GM19035 (cell line): Measurements from ENCODE around the gene SRMS.

Source experiments
- ATAC-seq: cut with Tn5 transposase; IDR thresholded peaks from one replicate; pipeline ENCODE4 v1.9.1; 2021; ENCODE audit not compliant: unreplicated experiment

The SRMS gene

DNA sequence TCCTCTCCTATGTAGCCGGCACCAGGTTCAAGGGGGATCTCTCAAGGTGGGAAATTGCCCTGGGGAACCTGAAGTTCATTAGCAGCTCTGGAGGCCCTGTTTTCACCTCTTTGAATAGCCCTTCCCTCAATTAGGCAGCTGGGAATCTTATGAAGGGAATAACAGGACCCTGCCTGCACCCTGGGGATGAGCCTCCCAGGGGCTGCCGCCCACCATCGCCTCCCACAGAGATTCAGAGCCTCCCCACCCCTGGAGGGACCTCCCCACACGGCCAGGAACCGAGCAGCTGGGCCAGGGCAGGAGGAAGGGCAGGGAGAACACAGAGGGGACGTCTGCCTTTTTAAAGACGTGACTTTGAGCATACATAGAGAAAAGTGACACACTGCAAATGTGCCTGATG lies 44.0 kb downstream of the SRMS start:
- no peak for ATAC-seq

DNA sequence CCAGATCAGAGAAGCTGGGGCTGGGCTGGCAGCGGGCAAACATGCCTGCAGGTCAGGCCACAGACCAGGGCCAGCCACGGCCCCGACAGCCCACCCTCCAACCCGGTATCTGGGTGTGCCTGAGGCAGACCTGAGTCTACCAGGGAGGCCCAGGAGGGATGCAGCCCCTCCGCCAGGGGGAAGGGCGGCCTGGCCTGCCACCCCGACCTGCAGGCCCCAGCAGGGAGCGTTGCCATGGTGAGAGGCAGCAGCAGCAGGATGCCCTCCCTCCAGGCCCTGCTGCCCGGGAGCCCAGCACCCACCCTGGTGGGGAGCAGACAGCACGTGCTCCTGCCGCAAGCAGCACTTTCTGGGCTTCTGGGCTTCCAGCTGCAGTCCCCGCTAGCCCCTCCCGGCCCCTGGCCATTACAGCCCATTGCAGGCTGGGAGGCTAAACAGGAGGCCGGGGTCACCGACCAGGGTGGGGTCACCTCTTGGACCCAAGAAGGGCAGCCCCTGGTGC lies 44.8 kb downstream of the SRMS start:
- ATAC-seq: no peak

- ATAC-seq: no peak
These were observed 45.5 kb downstream of the SRMS start for GRCh38 chr20:63501818-63502670.

DNA sequence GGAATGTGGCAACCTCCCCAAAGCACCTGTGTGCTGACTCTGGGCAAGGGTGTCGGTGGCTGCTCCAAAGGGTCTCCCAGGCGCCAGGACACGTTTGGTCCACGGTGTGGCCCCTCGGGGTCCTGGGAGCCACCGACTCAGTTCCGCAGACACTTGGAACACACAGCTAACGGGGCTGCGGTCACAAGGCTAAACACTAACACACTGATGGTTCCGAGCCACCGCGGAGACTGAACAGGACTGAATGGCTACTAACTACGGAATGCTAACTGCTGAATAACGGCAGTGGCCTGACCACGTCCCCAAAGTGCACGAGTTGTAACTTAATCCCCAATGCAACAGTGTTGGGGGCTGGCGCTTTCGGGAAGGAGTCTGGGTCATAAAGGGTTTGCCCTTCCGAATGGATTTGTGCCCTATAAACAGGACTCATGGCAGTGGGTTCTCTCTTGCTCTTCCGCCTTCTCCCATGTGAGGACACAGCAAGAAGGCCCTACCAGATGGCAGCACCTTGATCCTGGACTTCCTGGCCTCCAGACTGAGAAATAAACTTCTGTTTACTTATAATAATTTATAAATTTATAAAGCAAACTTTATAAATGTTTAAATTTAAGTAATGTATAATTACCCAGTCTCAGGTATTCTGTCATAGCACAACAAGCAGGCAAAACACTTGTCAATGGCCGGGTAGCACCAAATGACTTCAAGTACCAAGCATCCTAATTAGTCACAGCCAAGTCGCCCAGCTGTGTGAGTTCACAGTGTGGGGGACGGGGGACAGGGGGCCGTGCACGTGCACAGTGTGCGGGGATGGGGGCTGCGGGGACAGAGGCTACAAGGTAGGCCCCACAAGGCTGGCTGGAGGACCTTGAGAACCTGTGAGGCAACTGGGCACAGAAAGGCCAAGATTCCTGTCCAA lies 46.4 kb downstream of the SRMS start:
- ATAC-seq: no peak

- ATAC-seq: no peak
These were observed 47.2 kb downstream of the SRMS start for GRCh38 chr20:63500151-63500901.

- no peak for ATAC-seq
These were observed 48.1 kb downstream of the SRMS start for GRCh38 chr20:63499338-63499969.

DNA sequence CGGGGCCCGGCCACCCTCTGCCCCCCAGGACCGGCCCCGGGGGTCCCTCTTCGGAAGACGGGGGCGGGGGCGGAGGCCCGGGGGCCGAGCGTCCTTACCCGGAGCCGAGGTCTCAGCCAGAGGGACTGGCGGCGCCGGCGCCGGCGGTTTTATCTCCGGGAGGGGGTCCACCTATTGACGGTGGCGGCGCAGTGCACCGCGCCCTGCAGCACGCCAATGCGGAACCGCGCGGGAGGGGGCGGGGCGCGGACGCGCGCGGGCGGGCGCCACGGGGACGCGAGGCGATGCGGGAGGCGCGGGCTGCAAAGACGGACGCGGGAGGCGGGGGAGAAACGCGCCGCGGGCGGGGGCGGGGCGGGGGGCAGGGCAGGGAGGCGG lies 48.6 kb downstream of the SRMS start, which contains the start of gene EEF1A2:
Gene EEF1A2, minus strand, starts transcription at position 124 of the 378 bp plus-strand sequence. CDS start 1,320 bp downstream, outside the sequence.
- no peak for ATAC-seq

- no peak for ATAC-seq
These were observed 49.3 kb downstream of the SRMS start for GRCh38 chr20:63497946-63498935.

- ATAC-seq: no peak
These were observed 50.2 kb downstream of the SRMS start for GRCh38 chr20:63497138-63497945.

DNA sequence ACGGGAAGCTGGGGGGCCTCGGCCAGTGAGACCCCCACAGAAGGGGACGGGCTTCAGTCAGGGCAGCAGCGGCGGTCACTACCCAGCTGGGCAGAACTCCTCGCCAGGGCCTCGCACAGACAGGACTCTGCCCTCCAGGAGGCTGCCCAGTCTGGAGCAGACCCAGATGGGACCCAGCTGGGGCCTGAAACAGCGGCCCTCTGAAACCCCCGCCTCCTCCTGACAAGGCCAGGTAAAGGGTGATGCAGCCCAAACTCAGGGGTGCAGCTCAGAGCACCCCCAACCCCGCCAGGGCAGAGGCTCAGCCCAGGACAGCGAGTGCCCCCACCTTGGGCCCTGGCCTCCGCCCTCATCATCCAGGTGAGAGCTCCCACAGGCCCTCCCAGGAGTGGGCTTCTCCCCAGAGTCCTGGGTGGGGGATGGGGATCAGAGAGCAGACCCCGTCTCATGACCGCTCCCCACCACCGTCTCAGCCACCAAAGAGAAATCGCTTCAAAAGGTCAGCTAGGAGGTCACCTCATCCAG lies 50.9 kb downstream of the SRMS start:
- no peak for ATAC-seq

DNA sequence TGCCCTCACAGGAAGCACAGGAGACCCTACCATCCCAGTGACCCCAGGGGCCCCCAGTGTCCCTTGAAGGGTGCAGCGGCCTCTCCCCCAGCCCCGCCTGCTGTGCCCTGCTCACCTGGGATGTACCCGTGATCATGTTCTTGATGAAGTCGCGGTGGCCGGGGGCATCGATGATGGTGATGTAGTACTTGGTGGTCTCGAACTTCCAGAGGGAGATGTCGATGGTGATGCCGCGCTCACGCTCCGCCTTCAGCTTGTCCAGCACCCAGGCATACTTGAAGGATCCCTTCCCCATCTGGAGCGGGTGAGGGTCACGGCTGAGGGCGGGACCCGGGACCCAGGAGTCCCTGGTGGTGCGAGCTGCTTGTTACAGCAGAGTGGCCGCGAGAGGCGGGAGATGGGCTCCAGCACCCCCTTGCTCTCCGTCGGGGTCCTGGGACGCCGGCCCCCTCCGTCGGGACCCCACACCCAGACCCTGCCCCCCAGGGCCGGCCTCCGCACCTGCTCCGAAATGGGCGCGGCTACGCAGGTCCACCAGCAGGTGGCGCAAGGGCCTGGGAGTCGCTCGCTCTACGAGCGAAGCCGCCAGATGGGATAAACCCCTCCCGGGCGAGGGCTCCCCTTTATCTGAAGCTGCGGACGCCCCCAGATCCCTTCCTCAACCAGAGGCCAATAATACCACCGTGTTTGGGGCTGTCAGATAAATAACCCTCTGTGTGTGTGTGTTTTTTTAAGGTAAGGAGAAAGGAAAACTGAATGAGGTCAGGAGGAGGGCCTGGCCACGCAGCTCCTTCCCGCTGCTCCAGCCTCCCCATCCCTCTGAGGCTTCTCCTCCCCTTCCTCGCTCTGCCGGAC lies 51.6 kb downstream of the SRMS start:
- ATAC-seq: no peak

DNA sequence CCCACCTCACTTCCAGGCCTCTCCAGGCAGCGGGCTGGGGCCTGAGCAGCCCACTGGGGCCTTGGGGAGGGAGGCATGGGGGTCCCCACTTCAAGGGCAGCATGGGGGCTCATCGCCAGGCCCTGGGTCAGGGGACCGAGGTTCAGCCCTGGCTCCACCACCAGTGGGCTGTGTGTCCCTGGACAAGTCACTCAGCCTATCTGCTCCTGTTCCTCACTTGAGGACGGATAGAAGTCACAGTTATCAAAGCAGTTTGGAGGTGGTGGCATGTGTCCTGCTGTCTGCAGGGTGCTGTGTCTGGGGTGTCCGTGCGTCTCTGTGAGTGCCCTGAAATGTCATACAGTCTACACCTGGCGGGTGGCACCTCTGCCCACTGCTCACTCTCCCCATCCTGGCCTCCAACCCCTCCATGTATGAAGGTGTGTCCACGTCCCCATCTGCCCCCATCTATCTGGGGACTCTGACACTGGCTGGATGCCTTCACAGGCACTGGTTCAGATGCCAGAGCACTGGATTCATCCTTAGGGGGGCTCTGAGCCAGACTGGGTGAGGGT lies 52.3 kb downstream of the SRMS start:
- no peak for ATAC-seq

DNA sequence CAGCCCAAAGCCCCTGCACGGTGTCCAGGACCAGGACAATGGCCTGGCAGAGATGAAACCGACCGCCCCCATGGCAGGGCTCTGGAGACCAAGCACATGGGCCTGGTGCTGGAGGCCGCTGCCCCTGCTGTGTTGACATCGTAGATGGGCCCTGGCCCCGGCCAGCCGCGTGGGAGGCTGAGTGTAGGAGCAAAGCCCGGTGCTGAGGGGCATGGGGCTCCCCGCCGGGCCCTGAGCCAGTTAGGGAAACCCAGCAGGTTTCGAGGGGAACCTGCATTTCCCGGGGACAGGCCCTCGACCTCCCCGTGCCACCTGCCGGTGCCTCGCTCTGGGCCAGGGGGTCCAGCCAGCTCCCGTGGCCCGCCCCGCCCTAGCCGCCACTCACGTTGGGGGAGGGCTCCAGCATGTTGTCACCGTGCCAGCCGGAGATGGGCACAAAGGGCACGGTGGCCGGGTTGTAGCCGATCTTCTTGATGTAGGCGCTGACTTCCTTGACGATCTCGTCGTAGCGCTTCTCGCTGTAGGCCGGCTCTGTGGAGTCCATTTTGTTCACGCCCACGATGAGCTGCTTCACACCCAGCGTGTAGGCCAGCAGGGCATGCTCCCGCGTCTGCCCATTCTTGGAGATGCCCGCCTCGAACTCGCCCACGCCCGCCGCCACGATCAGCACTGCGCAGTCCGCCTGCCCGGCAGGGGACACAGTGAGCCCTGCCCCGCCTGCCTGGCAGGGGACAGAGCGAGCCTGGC lies 53.0 kb downstream of the SRMS start:
- ATAC-seq: no peak

DNA sequence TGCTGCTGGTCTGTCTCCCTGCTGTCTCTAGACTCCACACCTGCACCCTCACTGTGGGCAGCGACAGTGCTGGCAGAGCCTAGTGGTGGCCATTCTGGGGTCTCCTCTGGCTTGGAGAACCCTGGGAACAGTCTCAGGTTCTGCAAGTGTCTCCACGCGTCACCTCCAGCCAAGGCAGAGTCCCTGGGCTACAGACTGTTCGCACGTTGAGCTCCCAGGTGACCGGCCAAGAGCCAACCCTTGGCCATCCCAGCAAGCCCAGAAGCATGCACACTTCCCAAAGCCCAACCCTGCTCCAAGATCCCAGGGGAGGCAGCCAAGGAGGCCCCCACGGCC lies 53.5 kb downstream of the SRMS start:
- ATAC-seq: no peak

DNA sequence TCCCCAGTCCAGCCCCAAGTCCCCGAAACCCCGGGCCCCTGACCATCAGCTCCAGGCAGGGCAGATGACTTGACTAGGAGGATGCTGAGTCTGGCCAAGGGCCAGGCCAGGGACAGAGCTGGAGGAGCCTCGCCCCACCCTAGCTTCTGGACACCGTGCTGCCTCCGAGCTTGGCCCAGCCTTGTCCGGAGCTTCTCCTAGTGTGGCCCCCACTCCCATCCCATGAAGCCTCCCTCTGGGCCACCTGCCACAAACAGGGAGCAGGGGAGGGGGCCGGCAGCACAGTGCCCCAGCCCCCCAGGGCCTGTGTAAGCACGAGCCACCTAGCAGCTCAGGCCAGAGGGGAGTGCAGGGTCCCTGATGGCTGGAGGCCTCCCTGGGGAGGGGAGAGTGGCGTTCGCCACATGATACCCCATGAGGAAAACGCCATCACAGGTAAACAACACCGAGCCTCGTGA lies 54.0 kb downstream of the SRMS start:
- no peak for ATAC-seq

DNA sequence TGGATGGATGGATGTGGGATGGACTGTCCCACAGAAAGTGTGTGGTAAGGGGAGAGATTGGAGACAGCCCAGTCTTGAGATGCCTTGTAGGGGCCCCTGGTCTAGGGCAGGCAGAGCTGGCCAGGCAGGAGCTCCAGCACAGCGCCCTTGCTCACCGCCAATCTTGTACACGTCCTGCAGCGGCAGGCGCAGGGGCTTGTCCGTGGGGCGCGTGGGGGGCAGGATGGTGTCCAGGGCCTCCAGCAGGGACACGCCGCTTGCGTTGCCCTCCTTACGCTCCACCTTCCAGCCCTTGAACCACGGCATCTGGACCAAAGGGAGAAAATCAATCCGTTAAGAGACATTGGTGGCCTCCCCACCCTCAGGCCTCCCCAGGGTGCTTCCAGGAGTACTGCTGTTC lies 54.6 kb downstream of the SRMS start:
- ATAC-seq: no peak
